K562 (cell line): ENCODE data around the gene MTRF1L. TPM values are rescaled to one million over a fixed set of nuclear protein-coding genes. Genes with fewer than 3 reads are reported as not detected.
A peak's percentile ranks its signal among the peaks of the same experiment; 100 is the strongest.

ENCODE experiments used
- ARID1B ChIP-seq: fragments of 450-650 bp; IDR thresholded peaks from 2 replicates; pipeline ENCODE4 v1.6.1; 2016; ENCODE audit warnings: antibody characterized with exemption, mild to moderate bottlenecking, inconsistent platforms
- ARID3A ChIP-seq: IDR thresholded peaks from 2 replicates; pipeline ENCODE4 v1.6.1; 2012; ENCODE audit warnings: low read depth, low read length, improper control_type of control experiment, borderline replicate concordance
- BDP1 ChIP-seq: IDR thresholded peaks from 3 replicates; pipeline ENCODE4 v1.6.1; 2011; ENCODE audit not compliant: insufficient read length, insufficient read depth
- BRF1 ChIP-seq: IDR thresholded peaks from 3 replicates; pipeline ENCODE4 v1.6.1; 2011; ENCODE audit warnings: borderline replicate concordance, mild to moderate bottlenecking; ENCODE audit not compliant: insufficient read length; ENCODE audit errors: extremely low read depth
- BRF2 ChIP-seq: IDR thresholded peaks from 3 replicates; pipeline ENCODE4 v1.6.1; 2011; ENCODE audit warnings: borderline replicate concordance, mild to moderate bottlenecking; ENCODE audit not compliant: insufficient read length, insufficient read depth
- CTCF ChIP-seq, 3 experiments: IDR thresholded peaks in 2 of 3; conservative IDR thresholded peaks in 1 of 3; 2 replicates each; pipeline ENCODE4 v1.5.1; 2011 to 2012; ENCODE audit warnings: low read length in 3 of 3, mild to moderate bottlenecking in 3 of 3, control low read depth in 2 of 3, improper control_type of control experiment in 1 of 3, inconsistent platforms in 1 of 3, low read depth in 1 of 3, mixed read lengths in 1 of 3, moderate library complexity in 1 of 3; ENCODE audit not compliant: insufficient read depth in 2 of 3
- FOXJ2 ChIP-seq: fragments of 200-800 bp; sonication (Bioruptor generic); IDR thresholded peaks from 2 replicates; pipeline ENCODE4 v1.6.1; 2016; ENCODE audit warnings: missing genetic modification characterization, missing compliant biosample characterization
- FOXK2 ChIP-seq, 2 experiments: fragments of 450-650 bp; IDR thresholded peaks in 1 of 2; conservative IDR thresholded peaks in 1 of 2; 2 replicates each; pipeline ENCODE4 v1.6.1; 2016; ENCODE audit warnings: low read depth in 2 of 2, mild to moderate bottlenecking in 1 of 2
- NONO ChIP-seq, 2 experiments: fragments of 200-400 bp in 1 of 2; fragments of 450-650 bp in 1 of 2; formaldehyde crosslinking in 1 of 2; IDR thresholded peaks; 2 replicates each; pipeline ENCODE4 v1.6.1; 2017; ENCODE audit warnings: low read depth in 2 of 2, mild to moderate bottlenecking in 2 of 2, moderate library complexity in 2 of 2, low read length in 1 of 2
- NR3C1 ChIP-seq: sonication (generic); formaldehyde crosslinking; IDR thresholded peaks from 2 replicates; pipeline ENCODE4 v1.8.1; 2022; ENCODE audit warnings: missing genetic modification reagents
- RB1 ChIP-seq: fragments of 450-650 bp; IDR thresholded peaks from 2 replicates; pipeline ENCODE4 v1.6.1; 2017; ENCODE audit warnings: low read depth, mild to moderate bottlenecking
- SMC3 ChIP-seq: conservative IDR thresholded peaks from 2 replicates; pipeline ENCODE4 v1.6.1; 2011; ENCODE audit warnings: low read depth, low read length, improper control_type of control experiment; ENCODE audit not compliant: insufficient read depth
- SOX6 ChIP-seq: fragments of 450-650 bp; IDR thresholded peaks from 2 replicates; pipeline ENCODE4 v1.6.1; 2014; ENCODE audit warnings: mild to moderate bottlenecking
- ZNF121 ChIP-seq: sonication (generic); formaldehyde crosslinking; conservative IDR thresholded peaks from 2 replicates; pipeline ENCODE4 v1.8.0; 2022; ENCODE audit warnings: missing genetic modification reagents
- ZNF408 ChIP-seq: fragments of 250-450 bp; sonication (Bioruptor Pico); IDR thresholded peaks from 2 replicates; pipeline ENCODE4 v1.4.0; 2020; ENCODE audit warnings: low read depth, mild to moderate bottlenecking, moderate library complexity
- ZNF766 ChIP-seq: fragments of 200-800 bp; sonication (Bioruptor generic); conservative IDR thresholded peaks from 2 replicates; pipeline ENCODE4 v1.6.1; 2016; ENCODE audit warnings: missing genetic modification characterization, missing compliant biosample characterization
- ZNF830 ChIP-seq: fragments of 250-450 bp; sonication (Bioruptor Pico); IDR thresholded peaks from 2 replicates; pipeline ENCODE4 v1.5.0; 2021; ENCODE audit warnings: mild to moderate bottlenecking
- polyA plus RNA-seq, 8 experiments: library from polyadenylated mRNA; depleted of rRNA in 4 of 8; stranded (reverse) in 5 of 8; unstranded in 3 of 8; fragments of >200 nt; fragmentation: Nextera tagmentation in 2 of 8; fragmentation: Illumina TruSeq in 1 of 8; extraction: Ambion mirVana in 2 of 8; extraction: Trizol in 1 of 8; gene quantifications; 2 replicates each; pipeline versions ENCODE4 v1.2.1 to v1.2.3, GENCODE V29; 2011 to 2014; ENCODE audit warnings: inconsistent platforms in 1 of 8, missing spikeins in 1 of 8
- total RNA-seq, 7 experiments: library from RNA; depleted of rRNA in 6 of 7; stranded (reverse); fragments of >200 nt in 6 of 7; fragmentation: Illumina TruSeq in 2 of 7; extraction: Trizol in 2 of 7; gene quantifications; 2 replicates each; pipeline versions ENCODE4 v1.2.1 to v1.2.3, GENCODE V29; 2011 to 2021; ENCODE audit warnings: low replicate concordance in 1 of 7

Gene MTRF1L
- total and polyA plus RNA-seq, 9 of the 15 experiments (the other 6 are each of a cell fraction or from before 2014, with no cell fraction given): 10.7 to 34.0 (median 30.2) TPM

GRCh38 chr6:152948150-152948768 lies 54.2 kb downstream of the MTRF1L start (continued):
- TF ChIP-seq CTCF (IDR thresholded peaks at IDR 0.05 in 2 of 3, conservative IDR thresholded peaks at IDR 0.05 in 1 of 3; ENCODE audit: insufficient read depth in 2 of 3, low read depth in 1 of 3, low read length in 3 of 3) (peak; percentile 65 to 87 (median 74); a peak in 5 of 6 replicates), BDP1 (no peak), BRF1 (no peak), FOXK2 (conservative IDR thresholded peaks at IDR 0.05 in 1 of 2, IDR thresholded peaks at IDR 0.05 in 1 of 2; ENCODE audit: low read depth in 2 of 2) (0 out of 4 replicates have a peak, but pooled peaks of 1 of the 2 experiments have one; percentile 41), ARID1B (no peak), ZNF830 (CRISPR knock-in tag) (no peak), ZNF408 (CRISPR knock-in tag) (no peak), ARID3A (peak; percentile 62; the same call in 1 of the 2 replicates), ZNF121 (no peak), SMC3 (peak; percentile 86), RB1 (0 out of 2 replicates have a peak, but pooled peaks have one; percentile 20), BRF2 (no peak), NR3C1 (CRISPR knock-in tag) (no peak), ZNF766 (no peak), SOX6 (no peak), FOXJ2 (0 out of 2 replicates have a peak, but pooled peaks have one; percentile 11), NONO (IDR thresholded peaks at IDR 0.05; ENCODE audit: low read depth in 2 of 2, low read length in 1 of 2) (no peak)
- TF ChIP-seq, all 486 proteins: peak for 11
